GM21515 (cell line): Measurements from ENCODE around the gene TIMM17A.

Experiments
- ATAC-seq: cut with Tn5 transposase; IDR thresholded peaks from one replicate; pipeline ENCODE4 v1.9.1; 2021; ENCODE audit not compliant: unreplicated experiment

TIMM17A gene

GRCh38 chr1:201982623-201983379 is 27.5 kb downstream of the TIMM17A start, which contains the start of gene RNPEP:
Gene RNPEP (plus strand): TSS chr1:201982648. CDS start chr1:201982667, 19 bp downstream.
- ATAC-seq = peak; percentile 58

- ATAC-seq = no peak
Observed at GRCh38 chr1:201983380-201983805, 28.1 kb downstream of the TIMM17A start.

GRCh38 chr1:201984446-201984845 is 29.1 kb downstream of the TIMM17A start:
- no peak for ATAC-seq

GRCh38 chr1:201985355-201985754 is 30.1 kb downstream of the TIMM17A start:
- no peak for ATAC-seq

GRCh38 chr1:201988601-201989000 is 33.3 kb downstream of the TIMM17A start:
- ATAC-seq = no peak

- ATAC-seq = no peak
Observed at GRCh38 chr1:201989354-201990128, 34.2 kb downstream of the TIMM17A start.

- no peak for ATAC-seq
Observed at GRCh38 chr1:201990427-201990826, 35.1 kb downstream of the TIMM17A start.

- no peak for ATAC-seq
Observed at GRCh38 chr1:201999625-202000238, 44.4 kb downstream of the TIMM17A start.

- ATAC-seq = no peak
Observed at GRCh38 chr1:202002507-202002906, 47.2 kb downstream of the TIMM17A start.

- ATAC-seq = no peak
Observed at GRCh38 chr1:202004711-202005110, 49.4 kb downstream of the TIMM17A start.

- ATAC-seq = no peak
Observed at GRCh38 chr1:202005958-202006357, 50.7 kb downstream of the TIMM17A start.

- ATAC-seq = no peak
Observed at GRCh38 chr1:202007304-202007703, 52.0 kb downstream of the TIMM17A start.

- no peak for ATAC-seq
Observed at GRCh38 chr1:202007805-202008489, 52.6 kb downstream of the TIMM17A start.

GRCh38 chr1:202009326-202010179 is 54.2 kb downstream of the TIMM17A start:
- no peak for ATAC-seq

GRCh38 chr1:202010180-202011015 is 55.1 kb downstream of the TIMM17A start, which contains the start of gene ELF3:
Gene ELF3 (plus strand): TSS chr1:202010587. CDS start chr1:202011137, 550 bp downstream.
- peak; percentile 66 for ATAC-seq

GRCh38 chr1:202011994-202012393 is 56.7 kb downstream of the TIMM17A start:
- ATAC-seq = no peak

GRCh38 chr1:202012544-202013478 is 57.5 kb downstream of the TIMM17A start:
- ATAC-seq = no peak

GRCh38 chr1:202013603-202014002 is 58.3 kb downstream of the TIMM17A start:
- ATAC-seq = no peak
